Measurements from ENCODE around the gene CTAGE8.
"Not testable (repeated sequence)": the region's sequence is repeated elsewhere in the genome, so short reads cannot be mapped to it uniquely, and the experiment has no call there.

CTAGE8 gene, protein sequence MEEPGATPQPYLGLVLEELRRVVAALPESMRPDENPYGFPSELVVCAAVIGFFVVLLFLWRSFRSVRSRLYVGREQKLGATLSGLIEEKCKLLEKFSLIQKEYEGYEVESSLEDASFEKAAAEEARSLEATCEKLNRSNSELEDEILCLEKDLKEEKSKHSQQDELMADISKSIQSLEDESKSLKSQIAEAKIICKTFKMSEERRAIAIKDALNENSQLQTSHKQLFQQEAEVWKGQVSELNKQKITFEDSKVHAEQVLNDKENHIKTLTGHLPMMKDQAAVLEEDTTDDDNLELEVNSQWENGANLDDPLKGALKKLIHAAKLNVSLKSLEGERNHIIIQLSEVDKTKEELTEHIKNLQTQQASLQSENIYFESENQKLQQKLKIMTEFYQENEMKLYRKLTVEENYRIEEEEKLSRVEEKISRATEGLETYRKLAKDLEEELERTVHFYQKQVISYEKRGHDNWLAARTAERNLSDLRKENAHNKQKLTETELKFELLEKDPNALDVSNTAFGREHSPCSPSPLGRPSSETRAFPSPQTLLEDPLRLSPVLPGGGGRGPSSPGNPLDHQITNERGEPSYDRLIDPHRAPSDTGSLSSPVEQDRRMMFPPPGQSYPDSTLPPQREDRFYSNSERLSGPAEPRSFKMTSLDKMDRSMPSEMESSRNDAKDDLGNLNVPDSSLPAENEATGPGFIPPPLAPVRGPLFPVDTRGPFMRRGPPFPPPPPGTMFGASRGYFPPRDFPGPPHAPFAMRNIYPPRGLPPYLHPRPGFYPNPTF

DNA sequence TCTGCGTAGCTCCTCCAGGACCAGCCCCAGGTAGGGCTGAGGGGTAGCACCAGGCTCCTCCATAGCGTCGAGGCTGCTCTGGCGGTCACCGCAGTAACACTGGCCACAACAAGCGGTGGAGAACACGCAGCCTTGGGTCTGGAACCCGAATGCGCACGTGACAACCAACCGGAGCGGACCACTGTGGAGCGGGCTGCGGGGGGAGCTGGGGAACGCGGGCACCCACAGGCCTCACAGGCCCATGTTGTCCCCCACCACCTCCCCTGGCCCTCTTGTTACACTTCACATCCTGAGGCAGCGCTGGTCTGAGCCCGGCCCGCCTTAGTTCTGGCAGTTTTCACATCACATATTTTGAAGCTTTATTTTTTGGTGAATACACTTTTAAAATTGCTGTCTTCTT lies at the start of gene CTAGE8:
CTAGE8 (minus strand) TSS at position 101 of the 400 bp plus-strand sequence; CDS start at position 63, 38 bp downstream.
- not testable (repeated sequence) for DNase-seq

DNA sequence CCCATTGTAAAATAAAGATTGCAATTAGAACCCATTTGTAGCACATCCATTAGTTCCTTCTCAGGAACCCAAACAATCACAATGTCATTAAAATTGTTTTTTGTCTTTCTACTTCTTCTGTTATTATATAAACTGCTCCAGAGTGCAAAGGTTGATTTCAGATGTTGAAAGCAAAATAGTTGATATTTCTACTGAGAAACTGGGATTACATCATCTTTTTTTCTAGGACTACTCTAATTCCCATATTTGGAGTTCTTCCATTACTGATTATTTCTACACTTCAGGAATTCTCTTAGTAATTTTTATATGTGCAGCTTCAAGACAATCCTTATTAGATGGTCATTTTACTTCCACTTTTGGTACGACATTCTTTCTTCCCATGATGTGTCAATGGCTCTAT lies 48.4 kb upstream of the CTAGE8 start:
- not testable (repeated sequence) for DNase-seq

DNA sequence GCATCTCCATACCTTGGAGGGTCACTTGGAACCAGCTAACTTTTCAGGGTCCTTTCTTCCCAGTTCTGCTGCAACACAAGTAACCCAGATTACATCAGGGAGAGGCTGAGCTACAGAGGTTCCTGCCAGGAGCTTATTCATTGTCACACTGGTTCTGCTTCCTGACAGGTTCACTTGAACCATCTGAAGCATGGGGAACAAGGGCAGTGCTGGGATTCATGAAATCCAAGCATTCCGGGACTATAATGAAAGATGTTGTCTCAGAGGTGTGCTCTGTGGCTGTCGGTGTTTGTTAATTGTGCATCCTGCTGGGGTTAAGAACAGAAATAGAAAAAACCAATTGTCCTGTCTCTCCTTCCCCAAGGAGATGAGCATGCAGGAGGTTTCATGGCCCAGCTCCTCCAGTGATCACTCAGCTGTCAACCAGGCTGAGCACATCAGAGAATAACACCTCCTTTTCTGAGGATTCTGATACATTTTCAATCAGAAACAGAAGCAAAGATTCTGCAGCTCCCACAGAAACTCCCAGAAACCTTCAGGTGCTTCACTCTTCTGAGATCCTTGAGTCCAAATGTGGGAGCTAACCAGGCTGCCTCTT lies 42.9 kb upstream of the CTAGE8 start, which contains the start of gene OR2A1:
OR2A1 (plus strand) TSS at position 548 of the 598 bp plus-strand sequence. CDS start 5,706 bp downstream, outside the sequence.
- DNase-seq: not testable (repeated sequence)

DNA sequence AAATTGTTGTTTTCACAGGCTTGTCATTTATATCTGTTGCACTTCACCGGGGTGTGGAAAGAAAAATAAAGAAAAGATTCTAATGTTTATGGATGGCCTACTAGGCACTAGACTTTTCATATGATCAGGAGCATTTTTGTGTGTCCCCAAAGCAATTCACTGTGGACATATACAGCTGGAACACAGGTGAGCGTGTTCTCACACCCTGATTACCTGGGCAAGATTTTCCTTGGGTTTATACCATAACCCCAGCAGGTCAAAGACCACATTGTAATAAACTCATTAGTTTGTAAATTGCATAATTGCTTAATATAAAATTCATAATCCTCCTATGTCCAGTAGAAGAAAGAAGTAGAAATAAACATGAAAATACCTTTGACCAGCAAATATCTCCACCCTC lies 42.1 kb upstream of the CTAGE8 start:
- not testable (repeated sequence) for DNase-seq

DNA sequence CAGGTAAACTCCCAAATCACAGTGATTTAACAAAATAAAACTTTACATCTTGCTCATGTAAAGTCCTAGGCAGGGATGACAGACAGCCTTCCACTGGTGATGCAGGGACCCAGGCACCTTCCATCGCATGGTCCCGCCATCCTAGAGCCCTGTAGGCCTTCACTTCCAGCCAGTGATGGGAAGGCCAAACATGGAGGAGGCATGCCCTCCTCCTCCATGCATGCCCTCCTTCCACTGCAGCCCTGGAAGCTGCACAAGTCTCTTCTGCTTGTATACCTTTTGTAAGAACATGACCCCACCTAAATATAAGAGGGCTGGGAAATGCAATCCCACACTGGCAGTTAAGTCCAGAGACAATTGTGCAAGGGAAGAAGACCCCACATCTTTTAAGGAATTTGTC lies 40.6 kb upstream of the CTAGE8 start:
- not testable (repeated sequence) for DNase-seq

DNA sequence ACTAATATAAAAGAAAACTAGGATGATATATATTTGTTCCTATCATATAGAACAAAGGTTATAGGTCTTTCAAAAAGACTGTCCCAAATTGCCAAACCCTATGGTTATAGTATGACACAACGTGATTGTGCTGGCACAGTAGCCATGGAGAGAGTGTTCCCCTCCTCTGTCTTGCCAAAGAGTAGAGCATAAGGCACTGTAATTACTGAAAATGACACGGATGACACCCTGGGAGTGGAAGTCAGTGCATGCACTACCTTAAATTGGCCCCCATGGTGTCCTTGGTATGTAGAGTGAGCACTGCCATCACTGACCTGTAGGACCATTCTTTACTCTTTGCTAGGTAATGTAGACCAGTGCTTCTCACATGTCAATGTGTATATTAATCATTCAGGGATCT lies 36.1 kb upstream of the CTAGE8 start:
- DNase-seq: not testable (repeated sequence)

DNA sequence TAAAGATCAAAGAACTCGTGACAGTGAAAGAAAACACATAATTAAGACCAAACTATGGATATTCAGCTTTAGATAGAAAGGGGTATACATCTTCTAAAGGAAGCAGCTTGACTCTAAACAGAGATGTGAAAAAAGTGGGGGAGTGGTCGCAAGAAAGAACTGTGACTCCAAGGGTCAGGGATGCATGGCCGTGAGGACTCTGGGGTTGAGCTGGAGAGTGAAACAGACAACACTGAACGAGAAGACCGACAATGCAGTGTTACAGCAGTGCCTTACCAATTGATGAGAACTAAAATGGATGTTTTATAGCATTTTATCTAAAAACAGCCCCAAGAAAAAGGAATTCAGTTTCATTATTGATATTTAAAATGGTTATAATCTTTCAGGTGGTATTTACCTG lies 34.5 kb upstream of the CTAGE8 start:
- DNase-seq: not testable (repeated sequence)

DNA sequence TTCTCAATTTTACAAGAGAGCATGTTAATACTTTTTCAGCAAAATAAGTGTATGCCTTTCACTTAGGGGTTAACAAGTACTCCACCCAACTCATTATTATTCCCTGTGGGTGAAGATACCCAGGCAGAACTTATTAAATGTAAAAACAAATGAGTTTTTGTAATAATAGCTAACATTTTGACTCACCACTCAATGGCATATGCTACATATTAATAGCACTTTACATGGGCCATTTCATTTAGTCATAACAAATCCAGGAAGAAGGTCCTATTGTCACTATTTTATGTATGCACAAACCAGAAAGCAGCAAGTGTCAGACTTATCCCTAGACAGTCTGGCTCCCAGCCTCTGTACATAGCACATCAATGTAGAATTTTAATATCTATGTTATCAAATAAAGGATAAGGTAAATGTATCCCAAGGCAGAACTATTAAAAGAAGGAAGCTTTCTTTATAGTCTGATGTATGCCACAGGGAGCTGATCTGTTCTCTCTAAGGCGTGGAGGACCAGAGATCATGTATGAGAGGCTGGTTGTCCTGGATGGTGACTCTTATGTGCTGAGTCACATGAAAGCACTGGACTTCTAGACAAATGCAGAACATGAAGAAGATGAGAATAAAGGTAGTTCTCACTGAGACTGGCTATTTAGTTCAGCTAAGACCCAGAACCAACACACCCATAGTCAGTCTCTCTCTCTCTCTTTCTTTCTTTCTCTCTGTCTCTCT lies 33.7 kb upstream of the CTAGE8 start:
- not testable (repeated sequence) for DNase-seq

DNA sequence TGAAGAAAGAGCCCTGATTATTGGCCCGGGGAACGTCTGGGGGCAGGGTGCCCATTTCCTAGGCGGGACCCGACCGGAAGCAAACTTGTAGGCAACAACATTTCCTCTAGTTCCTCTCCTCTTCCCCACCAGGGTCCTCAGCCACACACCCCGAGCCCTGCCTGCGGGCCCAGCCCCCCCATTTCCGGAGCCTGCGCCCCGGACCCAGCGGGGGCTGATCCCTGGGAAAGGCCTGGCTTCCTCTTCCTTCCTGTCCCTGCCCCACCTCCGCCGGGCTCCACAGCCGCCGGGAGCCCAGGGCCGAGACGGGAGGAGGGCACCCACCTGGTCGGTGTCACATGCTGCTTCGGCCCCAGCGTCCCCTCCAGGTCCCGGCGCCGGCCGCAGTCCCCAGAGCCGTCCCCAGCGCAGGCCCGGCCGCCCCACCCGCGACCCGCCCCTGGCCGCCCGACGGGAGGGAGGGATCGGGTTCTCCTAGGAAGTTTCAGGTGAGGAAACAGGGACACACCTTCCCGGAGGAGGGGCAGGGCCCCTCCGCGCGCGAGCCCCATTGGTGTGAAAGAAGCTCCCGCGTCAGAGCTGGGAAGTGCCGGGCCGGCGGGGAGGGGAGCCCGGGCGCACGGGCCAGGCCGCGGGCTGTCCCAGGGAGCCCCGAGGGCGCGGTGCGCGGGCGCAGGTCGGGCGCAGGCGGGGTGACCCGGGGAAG lies 24.9 kb upstream of the CTAGE8 start:
- not testable (repeated sequence) for DNase-seq

DNA sequence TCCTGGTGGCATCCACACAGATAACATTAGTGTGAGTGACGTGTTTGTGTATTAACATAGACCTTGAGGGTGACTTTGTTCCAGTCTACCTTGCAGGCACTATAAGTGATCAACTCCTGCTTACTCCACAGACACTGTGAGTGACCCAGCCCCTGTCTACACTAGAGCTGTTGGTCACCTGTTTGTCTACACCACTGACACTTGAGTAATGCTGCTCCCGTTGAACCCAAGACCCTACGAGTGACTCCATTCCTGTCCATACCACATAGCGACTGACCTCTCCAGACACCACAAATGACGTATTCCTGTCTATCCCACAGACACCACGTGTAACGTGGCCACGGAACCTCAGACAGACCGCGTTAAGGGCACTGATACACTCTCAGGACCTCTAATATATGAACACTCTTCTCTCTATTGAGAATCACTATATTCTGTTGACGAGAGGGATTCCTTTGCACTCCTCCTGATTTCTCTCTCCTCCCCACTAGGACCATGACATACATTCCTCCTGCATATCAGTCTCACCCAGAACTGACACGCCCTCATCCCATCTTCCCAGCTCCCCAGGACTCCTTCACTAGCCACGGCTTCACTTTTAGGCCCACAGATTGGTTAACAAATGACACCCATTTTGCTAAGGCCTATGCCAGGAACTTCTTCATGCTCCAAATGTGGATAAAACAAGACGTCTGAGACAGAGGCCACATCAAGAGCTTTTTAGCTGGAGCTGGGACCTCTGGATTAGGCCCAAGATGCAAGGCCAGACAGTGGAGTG lies 23.5 kb upstream of the CTAGE8 start:
- DNase-seq: not testable (repeated sequence)

DNA sequence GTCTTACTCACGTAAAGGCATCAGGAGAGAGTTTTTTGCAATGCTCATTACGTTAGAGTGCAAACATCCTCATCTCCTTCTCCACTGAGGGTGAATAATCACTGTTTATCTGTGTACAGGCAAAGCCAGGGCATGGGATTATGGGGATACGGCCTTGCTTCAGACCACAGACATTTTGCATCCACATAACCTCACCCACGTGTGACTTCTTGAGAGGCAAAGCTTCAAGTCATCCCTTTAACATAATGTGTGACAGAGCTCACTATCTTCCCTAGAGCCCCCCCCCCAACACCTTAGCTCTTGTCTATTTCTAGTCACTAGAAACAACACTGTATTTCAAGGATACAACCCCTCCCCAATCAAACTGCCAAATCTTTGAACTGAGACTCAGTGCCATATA lies 22.5 kb upstream of the CTAGE8 start:
- DNase-seq: not testable (repeated sequence)

DNA sequence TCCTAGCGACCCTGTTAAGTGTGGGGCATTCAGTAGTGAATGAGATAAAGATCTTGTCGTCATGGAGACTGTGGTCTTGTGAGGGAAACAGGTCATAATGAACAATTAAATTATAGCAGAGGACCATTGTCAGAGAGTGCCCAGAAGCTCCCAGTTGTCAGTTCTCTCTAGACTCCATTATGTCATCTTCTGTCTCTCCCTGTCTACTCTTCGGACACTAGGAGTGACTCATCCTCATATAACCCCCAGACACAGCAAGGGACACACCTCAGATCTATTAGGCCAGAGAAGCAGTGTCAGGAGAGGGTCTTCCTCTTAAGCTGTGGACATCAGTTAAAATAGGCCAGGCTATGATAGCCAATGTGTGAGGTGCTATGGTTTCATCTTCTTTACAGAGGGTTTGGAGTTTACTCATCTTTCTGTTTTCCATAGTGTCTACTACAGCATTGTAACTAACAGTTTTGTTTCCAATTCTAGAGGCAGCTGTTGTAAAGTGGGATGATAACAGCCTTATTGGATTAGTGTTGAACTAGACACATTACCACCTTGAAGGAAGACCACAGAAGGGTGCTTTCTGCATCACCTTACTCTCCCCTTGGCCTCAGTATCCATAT lies 18.2 kb upstream of the CTAGE8 start:
- not testable (repeated sequence) for DNase-seq

DNA sequence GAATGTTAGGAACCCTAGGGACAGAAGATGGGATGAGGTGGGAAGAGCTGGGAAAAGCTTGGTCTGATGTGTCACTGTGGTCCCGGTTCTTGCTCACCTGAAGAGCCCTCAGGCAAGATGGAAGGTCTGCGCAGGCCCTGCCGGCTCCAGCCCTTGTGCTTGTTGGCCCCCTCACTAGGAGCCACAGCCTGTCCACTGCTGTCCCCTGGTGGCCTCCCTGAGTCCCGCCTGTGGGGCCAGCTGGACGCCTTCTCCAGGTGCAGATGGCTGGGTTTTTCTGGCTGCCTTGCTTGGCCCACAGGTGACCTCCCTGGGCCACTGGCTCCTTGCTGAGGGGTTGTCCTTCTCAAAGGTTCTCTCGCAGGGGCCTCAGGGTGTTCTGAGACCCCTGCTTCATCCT lies 14.6 kb upstream of the CTAGE8 start:
- DNase-seq: not testable (repeated sequence)

DNA sequence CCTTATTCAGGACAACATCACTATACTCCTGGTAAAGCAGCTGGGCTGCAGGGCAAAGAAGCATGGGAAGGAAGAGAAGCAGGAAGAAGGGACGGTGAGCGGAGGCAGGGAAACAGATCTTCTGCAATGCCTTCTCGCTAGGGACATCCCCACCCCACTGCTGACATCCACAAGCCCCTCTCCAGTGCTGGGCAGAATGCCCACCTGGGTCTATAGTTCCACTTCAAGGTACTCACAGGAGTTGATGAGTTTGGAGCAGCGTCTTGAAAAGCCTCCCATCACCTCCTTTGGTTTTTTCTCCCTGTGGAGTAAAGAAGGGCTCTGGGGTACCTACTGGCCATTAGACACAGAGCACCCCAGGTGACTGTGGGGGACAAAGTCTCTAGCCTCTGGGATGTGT lies 13.4 kb upstream of the CTAGE8 start:
- not testable (repeated sequence) for DNase-seq

DNA sequence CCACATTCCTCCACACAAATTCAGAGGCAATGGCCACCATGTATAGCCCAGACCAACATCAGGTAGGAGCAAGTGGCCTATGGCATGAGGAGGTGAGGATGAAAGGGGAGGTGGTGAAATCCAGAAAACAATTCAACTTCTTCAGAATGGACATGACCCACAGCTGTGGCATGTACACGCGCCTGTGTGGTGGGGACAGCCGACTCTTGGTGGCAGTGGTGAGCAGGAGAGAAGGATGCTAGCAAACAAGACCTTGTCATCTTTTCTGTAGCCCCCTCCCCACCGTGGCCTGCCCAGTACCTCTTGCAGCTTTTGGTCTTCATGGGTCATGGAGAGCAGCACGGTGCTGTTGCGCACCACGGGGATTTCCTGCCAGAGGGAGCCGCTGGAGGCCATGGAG lies 12.9 kb upstream of the CTAGE8 start:
- not testable (repeated sequence) for DNase-seq

DNA sequence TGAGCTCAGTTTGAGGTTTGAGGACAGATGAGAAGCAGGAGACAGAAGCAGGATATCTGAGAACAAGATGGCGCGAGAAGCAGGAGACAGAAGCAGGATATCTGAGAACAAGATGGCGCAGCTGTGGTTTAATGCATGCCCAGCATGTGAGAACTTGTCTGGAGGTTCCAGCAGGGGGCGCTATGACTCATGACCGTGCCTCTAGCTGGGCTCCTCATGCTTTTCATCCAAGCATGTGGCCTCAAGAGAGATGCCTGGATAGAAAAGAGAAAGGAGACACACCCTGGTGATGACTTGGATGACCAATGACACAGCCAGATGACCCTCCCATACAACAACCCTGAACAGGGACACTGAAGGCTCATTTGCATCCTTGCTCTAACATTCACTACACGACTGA lies 10.9 kb upstream of the CTAGE8 start:
- DNase-seq: not testable (repeated sequence)

DNA sequence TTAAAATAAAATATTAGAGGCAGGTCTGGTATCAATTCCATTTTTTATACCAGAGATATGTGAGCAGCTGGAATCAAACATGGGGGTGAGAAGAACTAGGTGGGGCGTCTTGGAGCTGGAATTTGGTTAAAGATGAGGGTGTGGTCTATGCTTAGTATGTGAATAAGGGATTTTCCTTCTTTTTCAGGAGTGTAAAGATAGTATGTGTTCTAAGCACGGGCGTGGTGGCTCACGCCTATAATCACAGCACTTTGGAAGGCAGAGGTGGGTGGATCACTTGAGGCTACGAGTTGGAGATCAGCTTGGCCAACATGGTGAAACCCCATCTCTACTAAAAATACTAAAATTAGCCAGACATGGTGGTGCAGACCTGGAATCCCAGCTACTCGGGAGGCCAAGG lies 6.2 kb upstream of the CTAGE8 start:
- DNase-seq: not testable (repeated sequence)

DNA sequence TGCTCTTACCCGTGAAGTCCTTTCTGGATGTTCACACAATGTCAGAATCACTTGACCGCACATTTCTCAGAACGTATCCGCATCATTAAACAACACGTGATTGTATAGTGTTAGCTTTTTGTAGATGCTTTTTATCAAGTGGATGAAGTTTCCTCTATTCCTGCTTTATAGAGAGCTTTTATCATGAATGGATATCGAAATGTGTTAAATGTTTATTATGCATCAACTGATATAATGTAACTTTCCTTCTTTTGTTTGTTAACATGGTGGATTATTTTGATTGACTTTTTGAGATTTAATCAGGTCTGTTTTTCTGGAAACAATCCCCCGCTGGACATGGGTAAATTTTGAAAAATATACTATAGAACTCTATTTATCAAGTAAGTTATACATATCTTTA lies 4.4 kb downstream of the CTAGE8 start, which contains the start of gene OR2A7:
OR2A7 (minus strand) TSS at position 101 of the 400 bp plus-strand sequence. CDS start 5,164 bp downstream, outside the sequence.
- not testable (repeated sequence) for DNase-seq

DNA sequence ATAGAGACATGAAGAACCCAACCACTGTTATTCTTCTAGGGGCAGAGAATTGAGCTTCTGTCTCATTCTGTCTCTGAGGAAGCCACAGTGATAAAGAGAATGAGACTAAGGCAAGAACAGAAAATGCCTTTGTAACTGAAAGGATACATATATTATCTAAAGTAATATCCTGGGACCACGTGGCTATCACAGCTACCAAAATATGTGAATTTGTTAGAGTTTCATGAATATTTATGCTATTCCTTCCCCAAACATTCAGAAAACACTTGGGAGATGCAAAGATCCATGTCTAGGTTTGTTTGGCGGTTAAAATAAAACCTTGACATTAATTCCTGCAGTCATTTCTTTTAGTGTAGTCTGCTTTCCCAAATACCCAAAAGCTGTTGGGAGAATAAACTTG lies 7.0 kb downstream of the CTAGE8 start:
- DNase-seq: not testable (repeated sequence)

DNA sequence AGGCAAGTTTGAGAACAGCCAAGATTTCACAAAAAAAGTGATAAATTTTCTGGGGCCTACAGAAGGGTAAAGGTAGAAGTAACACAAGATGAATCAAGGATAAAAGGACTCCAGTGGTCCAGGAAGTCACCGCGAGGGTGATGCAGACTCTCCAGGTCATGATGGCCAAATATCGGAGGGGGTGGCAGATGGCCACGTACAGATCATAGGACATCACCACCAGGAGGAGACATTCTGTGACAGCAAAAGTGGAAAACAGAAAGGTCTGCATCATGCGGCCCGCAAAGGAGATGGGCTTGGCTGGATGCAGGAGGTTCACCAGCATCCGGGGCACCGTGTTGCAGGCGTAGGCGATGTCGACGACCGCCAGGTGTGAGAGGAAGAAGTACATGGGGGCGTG lies 10.0 kb downstream of the CTAGE8 start:
- not testable (repeated sequence) for DNase-seq
